Parathyroid adenoma (tissue), 2 donors: ENCODE data around the gene PRAME.
"Not testable (repeated sequence)": the region's sequence is repeated elsewhere in the genome, so short reads cannot be mapped to it uniquely, and the experiment has no call there.

Source experiments
- H2AFZ ChIP-seq: fragments of 300-600 bp; sonication (generic); one replicate; pipeline ENCODE4 v1.7.0; 2017; ENCODE audit warnings: antibody characterized with exemption, mild to moderate bottlenecking
- H3K27ac ChIP-seq: fragments of 300-600 bp; sonication (generic); one replicate; pipeline ENCODE4 v1.7.0; 2017
- H3K27me3 ChIP-seq: fragments of 300-600 bp; sonication (generic); one replicate; pipeline ENCODE4 v1.7.0; 2017; ENCODE audit warnings: low read length; ENCODE audit not compliant: control insufficient read depth, insufficient read depth
- H3K36me3 ChIP-seq: fragments of 300-600 bp; sonication (generic); one replicate; pipeline ENCODE4 v1.7.0; 2017; ENCODE audit warnings: low read length; ENCODE audit not compliant: control insufficient read depth, insufficient read depth
- H3K4me1 ChIP-seq: fragments of 300-600 bp; sonication (generic); one replicate; pipeline ENCODE4 v1.7.0; 2017; ENCODE audit warnings: control low read depth
- H3K4me2 ChIP-seq: fragments of 300-600 bp; sonication (generic); one replicate; pipeline ENCODE4 v1.7.0; 2017; ENCODE audit warnings: low read length
- H3K4me3 ChIP-seq: fragments of 300-600 bp; sonication (generic); one replicate; pipeline ENCODE4 v1.7.0; 2017; ENCODE audit warnings: low read depth, low read length
- H3K79me2 ChIP-seq: fragments of 300-600 bp; sonication (generic); one replicate; pipeline ENCODE4 v1.7.0; 2017; ENCODE audit warnings: control low read depth
- H3K9ac ChIP-seq: fragments of 300-600 bp; sonication (generic); one replicate; pipeline ENCODE4 v1.7.0; 2017; ENCODE audit warnings: mild to moderate bottlenecking
- H3K9me3 ChIP-seq: fragments of 300-600 bp; sonication (generic); one replicate; pipeline ENCODE4 v1.7.0; 2017; ENCODE audit warnings: low read length; ENCODE audit not compliant: control insufficient read depth
- CTCF ChIP-seq: fragments of 300-600 bp; sonication (generic); IDR thresholded peaks from one replicate; pipeline ENCODE4 v1.7.0; 2017; ENCODE audit warnings: antibody characterized with exemption, mild to moderate bottlenecking
- donor health status: primary hyperparathyroidism.

The PRAME gene

GRCh38 chr22:22512951-22513350 lies 46.1 kb downstream of the PRAME start:
- Histone ChIP-seq H3K27ac (no peak overlapping the region), H3K4me1 (no peaks in the 10 kb centered on the region), H3K79me2 (no peaks in the 10 kb centered on the region), H3K9me3 (no peaks in the 10 kb centered on the region), H3K4me3 (no peak overlapping the region), H3K4me2 (no peak overlapping the region), H3K36me3 (no peaks in the 10 kb centered on the region), H3K27me3 (no peaks in the 10 kb centered on the region), H2AFZ (no peak overlapping the region), H3K9ac (no peak overlapping the region)
- TF ChIP-seq CTCF = no peak

- H2AFZ ChIP-seq, H3K27me3 ChIP-seq, H3K9me3 ChIP-seq, H3K36me3 ChIP-seq, H3K4me2 ChIP-seq, H3K4me3 ChIP-seq, H3K27ac ChIP-seq, H3K79me2 ChIP-seq, H3K9ac ChIP-seq, H3K4me1 ChIP-seq: not testable (repeated sequence)
Observed at GRCh38 chr22:22510833-22511232, 48.2 kb downstream of the PRAME start.

- not testable (repeated sequence) for H3K36me3 ChIP-seq, H3K79me2 ChIP-seq, H3K9ac ChIP-seq, H3K27ac ChIP-seq, H2AFZ ChIP-seq, H3K4me1 ChIP-seq, H3K4me2 ChIP-seq, H3K4me3 ChIP-seq, H3K27me3 ChIP-seq, H3K9me3 ChIP-seq
Observed at GRCh38 chr22:22509912-22510311, 49.2 kb downstream of the PRAME start.

GRCh38 chr22:22508274-22509176 lies 50.5 kb downstream of the PRAME start, which contains the start of gene ZNF280B:
ZNF280B (minus strand) TSS chr22:22508742; CDS start chr22:22489398, 19,344 bp downstream.
- H3K9me3 ChIP-seq = no peaks in the 10 kb centered on the region
- peak within 1 kb of the TSS; percentile 81 for H3K4me2 ChIP-seq
- H3K9ac ChIP-seq = no peak within 1 kb of the TSS
- H3K27me3 ChIP-seq = no peaks in the 10 kb centered on the region
- H3K79me2 ChIP-seq = no peaks in the 10 kb centered on the region
- H3K36me3 ChIP-seq = no peaks in the 10 kb centered on the region
- H2AFZ ChIP-seq = peak within 1 kb of the TSS; percentile 78
- peak within 1 kb of the TSS; percentile 66 for H3K4me3 ChIP-seq
- TF ChIP-seq CTCF = peak; percentile 54
- H3K27ac ChIP-seq = no peak within 1 kb of the TSS
- no peaks in the 10 kb centered on the region for H3K4me1 ChIP-seq

GRCh38 chr22:22507743-22508273 lies 51.3 kb downstream of the PRAME start:
- no peaks in the 10 kb centered on the region for H3K27me3 ChIP-seq
- H3K4me3 ChIP-seq = peak overlapping the region; percentile 66
- H3K36me3 ChIP-seq = no peaks in the 10 kb centered on the region
- H3K4me2 ChIP-seq = peak overlapping the region; percentile 81
- H2AFZ ChIP-seq = peak overlapping the region; percentile 78
- H3K27ac ChIP-seq = no peak overlapping the region
- H3K9me3 ChIP-seq = no peaks in the 10 kb centered on the region
- no peak for TF ChIP-seq CTCF
- no peaks in the 10 kb centered on the region for H3K4me1 ChIP-seq
- H3K9ac ChIP-seq = no peak overlapping the region
- no peaks in the 10 kb centered on the region for H3K79me2 ChIP-seq
